ENCODE data around the gene DIRAS3.

DIRAS3 gene

DNA sequence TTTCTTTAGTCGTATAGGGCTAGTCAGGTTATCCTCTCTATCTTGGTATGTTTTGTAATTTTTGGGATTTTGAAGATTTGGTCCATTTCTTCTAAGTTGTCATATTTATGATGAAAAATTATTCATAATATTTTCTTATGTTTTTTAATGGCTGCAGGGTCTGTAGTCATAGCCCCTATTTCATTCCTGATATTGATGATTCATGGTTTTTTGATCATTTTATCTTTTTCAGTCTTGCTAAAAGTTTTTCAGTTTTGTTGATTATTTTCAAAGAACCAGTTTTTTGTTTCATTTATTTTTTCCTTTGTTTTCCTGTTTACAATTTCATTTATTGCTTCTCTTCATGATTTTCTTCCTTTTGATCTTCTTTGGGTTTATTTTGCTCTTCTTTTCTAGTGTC is 50.2 kb downstream of the DIRAS3 start:
- H3K9me3 Mint-ChIP-seq (ENCODE audit: low read depth): peaks cover 13% of the 10 kb centered on the region
- H3K36me3 Mint-ChIP-seq: no peaks in the 10 kb centered on the region
- no peaks in the 10 kb centered on the region for H3K4me1 Mint-ChIP-seq (ENCODE audit: low read depth)
- H3K27me3 Mint-ChIP-seq: no peaks in the 10 kb centered on the region
- H3K4me3 Mint-ChIP-seq: no peak overlapping the region
- no peak overlapping the region for H3K27ac Mint-ChIP-seq

DNA sequence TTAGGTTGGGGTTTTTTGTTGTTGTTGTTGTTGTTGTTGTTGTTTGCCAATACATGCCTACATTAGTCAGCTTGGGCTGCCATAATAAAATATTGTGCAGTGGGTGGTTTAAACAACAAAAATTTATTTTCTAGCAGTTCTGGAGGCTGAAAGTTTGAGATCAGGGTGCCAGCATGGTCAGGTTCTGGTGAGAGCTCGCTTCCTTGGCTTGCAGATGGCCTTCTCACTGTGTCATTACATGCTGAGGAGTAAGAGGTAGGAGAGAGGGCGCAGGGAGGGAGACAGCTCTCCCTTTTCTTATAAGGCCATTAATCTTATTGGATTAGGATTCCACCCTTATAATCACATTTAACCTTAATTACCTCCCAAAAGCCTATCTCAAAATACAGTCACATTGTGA is 52.7 kb downstream of the DIRAS3 start:
- Mint-ChIP-seq H3K4me1 (ENCODE audit: low read depth) (no peaks in the 10 kb centered on the region), H3K9me3 (ENCODE audit: low read depth) (peaks cover 26% of the 10 kb centered on the region), H3K27me3 (no peaks in the 10 kb centered on the region), H3K36me3 (no peaks in the 10 kb centered on the region), H3K4me3 (no peak overlapping the region), H3K27ac (no peak overlapping the region)

All from activated naive CD8-positive, alpha-beta T cell (primary cell).